Measurements from ENCODE around the gene SRL. TPM values are rescaled to one million over a fixed set of nuclear protein-coding genes. Genes with fewer than 3 reads are reported as not detected.

Gene SRL
- total and polyA plus RNA-seq, 4 donors, result 0.30 to 2.9 (median 1.2) TPM

GRCh38 chr16:4206680-4207079 lies 35.2 kb downstream of the SRL start:
- 24 to 49% methylated on average over 10 of the region's 10 CpGs for WGBS, 2 donors
- H3K27me3 ChIP-seq (ENCODE audit: control insufficient read depth in 3 of 3, insufficient read depth in 3 of 3, low read length in 2 of 3), result no peaks in the 10 kb centered on the region
- peak overlapping the region in 1 of 2 donors; percentile 51 for H3K27ac ChIP-seq (ENCODE audit: low read depth in 1 of 2, low read length in 1 of 2)
- TF ChIP-seq CTCF (IDR thresholded peaks at IDR 0.05; ENCODE audit: control extremely low read depth, extremely low read depth), result no peak
- no peak overlapping the region for H3K9ac ChIP-seq (ENCODE audit: insufficient read depth in 1 of 2, low read length in 2 of 2)
- H3K4me1 ChIP-seq (ENCODE audit: control insufficient read depth in 5 of 5, insufficient read depth in 5 of 5, low read length in 5 of 5), result peaks cover 0 to 39% (median 10%) of the 10 kb centered on the region in 5 donors
- no peaks in the 10 kb centered on the region for H3K9me3 ChIP-seq (ENCODE audit: control insufficient read depth in 4 of 4, insufficient read depth in 3 of 4, low read length in 3 of 4)
- H3K36me3 ChIP-seq (ENCODE audit: control insufficient read depth in 4 of 4, insufficient read depth in 4 of 4, low read length in 4 of 4), result no peaks in the 10 kb centered on the region
- no peak for ATAC-seq (ENCODE audit: insufficient read depth, low FRiP score)
- no peak overlapping the region for H3K4me3 ChIP-seq
- no peak for DNase-seq

DNA sequence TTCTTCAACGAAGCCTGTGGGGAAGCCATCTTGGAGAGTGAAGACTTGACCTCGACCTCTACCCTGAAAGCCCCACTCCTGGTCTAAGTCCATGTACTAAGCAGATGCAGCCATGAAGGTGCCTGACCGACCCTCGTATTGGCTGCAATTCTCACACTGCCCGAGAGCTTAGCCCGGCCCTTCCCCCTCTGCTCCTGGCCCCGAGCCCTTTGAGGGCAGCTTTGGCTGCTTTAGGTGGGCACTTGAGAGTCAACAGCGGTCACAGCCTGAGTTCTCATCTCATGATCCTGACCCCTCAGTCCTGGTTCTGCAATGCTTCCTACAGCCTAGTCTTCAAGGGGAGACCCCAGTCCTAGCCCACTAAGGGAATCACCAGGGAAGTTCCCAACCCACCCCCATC lies 35.9 kb downstream of the SRL start:
- Histone ChIP-seq H3K9me3 (ENCODE audit: control insufficient read depth in 4 of 4, insufficient read depth in 3 of 4, low read length in 3 of 4) (no peaks in the 10 kb centered on the region), H3K4me3 (no peak overlapping the region), H3K36me3 (ENCODE audit: control insufficient read depth in 4 of 4, insufficient read depth in 4 of 4, low read length in 4 of 4) (no peaks in the 10 kb centered on the region), H3K27me3 (ENCODE audit: control insufficient read depth in 3 of 3, insufficient read depth in 3 of 3, low read length in 2 of 3) (no peaks in the 10 kb centered on the region), H3K4me1 (ENCODE audit: control insufficient read depth in 5 of 5, insufficient read depth in 5 of 5, low read length in 5 of 5) (peaks cover 0 to 39% (median 10%) of the 10 kb centered on the region in 5 donors), H3K27ac (ENCODE audit: low read depth in 1 of 2, low read length in 1 of 2) (peak overlapping the region in 1 of 2 donors; percentile 28), H3K9ac (ENCODE audit: insufficient read depth in 1 of 2, low read length in 2 of 2) (no peak overlapping the region)
- DNase-seq (no peak), ATAC-seq (ENCODE audit: insufficient read depth, low FRiP score) (no peak)
- 81 to 87% methylated on average over 8 of the region's 8 CpGs for WGBS, 2 donors
- no peak for TF ChIP-seq CTCF (IDR thresholded peaks at IDR 0.05; ENCODE audit: control extremely low read depth, extremely low read depth)

- Histone ChIP-seq H3K9me3 (ENCODE audit: control insufficient read depth in 4 of 4, insufficient read depth in 3 of 4, low read length in 3 of 4) (no peaks in the 10 kb centered on the region), H3K27me3 (ENCODE audit: control insufficient read depth in 3 of 3, insufficient read depth in 3 of 3, low read length in 2 of 3) (no peaks in the 10 kb centered on the region), H3K27ac (ENCODE audit: low read depth in 1 of 2, low read length in 1 of 2) (no peak overlapping the region), H3K4me3 (no peak overlapping the region), H3K9ac (ENCODE audit: insufficient read depth in 1 of 2, low read length in 2 of 2) (no peak overlapping the region), H3K36me3 (ENCODE audit: control insufficient read depth in 4 of 4, insufficient read depth in 4 of 4, low read length in 4 of 4) (no peaks in the 10 kb centered on the region), H3K4me1 (ENCODE audit: control insufficient read depth in 5 of 5, insufficient read depth in 5 of 5, low read length in 5 of 5) (peaks cover 2 to 46% (median 10%) of the 10 kb centered on the region in 5 donors)
- DNase-seq (peak; percentile 59 to 84 (median 78)), ATAC-seq (ENCODE audit: insufficient read depth, low FRiP score) (no peak)
- WGBS, 2 donors, result 91 to 92% methylated on average over 9 of the region's 9 CpGs
- TF ChIP-seq CTCF (IDR thresholded peaks at IDR 0.05; ENCODE audit: control extremely low read depth, extremely low read depth), result no peak
Measured at GRCh38 chr16:4204521-4204920, 37.4 kb downstream of the SRL start.

DNA sequence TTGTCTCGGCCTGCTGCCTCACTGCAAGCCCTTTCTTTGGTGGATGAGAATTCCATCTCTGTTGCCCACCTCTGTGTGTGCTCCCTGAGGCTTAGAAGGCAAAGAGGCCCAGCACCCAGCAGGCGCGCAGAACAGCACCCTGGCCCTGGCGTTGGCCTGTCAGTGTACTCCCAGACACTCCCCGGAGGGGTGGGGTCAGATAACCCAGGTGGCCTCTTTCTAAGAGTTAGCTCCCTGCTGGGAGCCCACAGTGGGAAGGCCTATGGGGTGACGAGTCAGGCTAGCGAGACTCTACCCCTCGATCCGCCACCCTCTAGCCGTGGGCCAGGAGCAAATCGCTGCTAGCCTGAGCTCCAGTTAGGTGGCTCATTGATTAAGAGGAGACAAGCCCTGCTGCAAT lies 38.1 kb downstream of the SRL start:
- WGBS, 2 donors, result 94 to 95% methylated on average over 11 of the region's 11 CpGs

More for the DNA sequence above, 38.1 kb downstream of the SRL start:
- Histone ChIP-seq H3K27me3 (ENCODE audit: control insufficient read depth in 3 of 3, insufficient read depth in 3 of 3, low read length in 2 of 3) (no peaks in the 10 kb centered on the region), H3K4me1 (ENCODE audit: control insufficient read depth in 5 of 5, insufficient read depth in 5 of 5, low read length in 5 of 5) (peaks cover 2 to 46% (median 10%) of the 10 kb centered on the region in 5 donors), H3K36me3 (ENCODE audit: control insufficient read depth in 4 of 4, insufficient read depth in 4 of 4, low read length in 4 of 4) (no peaks in the 10 kb centered on the region), H3K9me3 (ENCODE audit: control insufficient read depth in 4 of 4, insufficient read depth in 3 of 4, low read length in 3 of 4) (no peaks in the 10 kb centered on the region), H3K4me3 (no peak overlapping the region), H3K9ac (ENCODE audit: insufficient read depth in 1 of 2, low read length in 2 of 2) (peak overlapping the region in 1 of 2 donors; percentile 61), H3K27ac (ENCODE audit: low read depth in 1 of 2, low read length in 1 of 2) (no peak overlapping the region)
- no peak for DNase-seq
- no peak for TF ChIP-seq CTCF (IDR thresholded peaks at IDR 0.05; ENCODE audit: control extremely low read depth, extremely low read depth)
- ATAC-seq (ENCODE audit: insufficient read depth, low FRiP score), result no peak
